Colonic mucosa (tissue), 4 donors: ENCODE measurements around the gene SLCO4A1. TPM values are rescaled to one million over a fixed set of nuclear protein-coding genes. Genes with fewer than 3 reads are reported as not detected.

ENCODE experiments used
- DNase-seq: peaks from one replicate; pipeline ENCODE4 v3.0.0-alpha.2; 2020
- H3K27ac ChIP-seq: fragments of 200-600 bp; one replicate; pipeline ENCODE4 v1.8.0; 2021
- H3K27me3 ChIP-seq: fragments of 200-600 bp; one replicate; pipeline ENCODE4 v1.8.0; 2021
- H3K36me3 ChIP-seq: fragments of 200-600 bp; one replicate; pipeline ENCODE4 v1.8.0; 2021
- H3K4me1 ChIP-seq: fragments of 200-600 bp; one replicate; pipeline ENCODE4 v1.8.0; 2021; ENCODE audit warnings: mild to moderate bottlenecking
- H3K4me3 ChIP-seq: fragments of 200-600 bp; one replicate; pipeline ENCODE4 v1.8.0; 2021
- H3K9ac ChIP-seq, 2 donors: one replicate each; pipeline ENCODE4 v1.7.0; 2013; ENCODE audit warnings: control low read depth in 2 of 2, low read depth in 2 of 2, low read length in 2 of 2
- H3K9me3 ChIP-seq: fragments of 200-600 bp; one replicate; pipeline ENCODE4 v1.8.0; 2021
- CTCF ChIP-seq: fragments of 200-600 bp; IDR thresholded peaks from one replicate; pipeline ENCODE4 v1.8.0; 2022; ENCODE audit warnings: antibody characterized with exemption, mild to moderate bottlenecking
- intact Hi-C: fragments of 100-400 bp; cut with DNase I; formaldehyde crosslinking; loops from one replicate; pipeline ENCODE4 v1.14.1; 2022
- total RNA-seq, 2 donors: library from RNA; stranded (reverse); fragmentation: NEBNext Ultra II Directional in 1 of 2; extraction: Animal tissue kit (Norgen Biotek cat#: 25700) in 1 of 2; gene quantifications; one replicate each; pipeline ENCODE4 v1.2.1, GENCODE V29; 2021
- donor health status: healthy.
- donor health status: DM: no; HTN: no; CAD: no.
- donor health status: DM: no; HTN: no; CAD: no.

Gene SLCO4A1
- total RNA-seq, 2 donors from 2014 or later: 39.7 to 42.9 TPM

- TF ChIP-seq CTCF: no peak
- Histone ChIP-seq H3K9me3 (no peaks in the 10 kb centered on the region), H3K36me3 (no peaks in the 10 kb centered on the region), H3K4me1 (peaks cover 13% of the 10 kb centered on the region), H3K27ac (peak overlapping the region; percentile 76), H3K4me3 (no peak overlapping the region), H3K9ac (peak overlapping the region; percentile 16 to 70), H3K27me3 (no peaks in the 10 kb centered on the region)
- DNase-seq: no peak
- intact Hi-C loops: loop anchor here (2.0 to 5.0 kb wide), 2 partner anchors 123 to 140 kb away; no protein-coding TSS in a partner anchor
These were observed 25.5 kb downstream of the SLCO4A1 start for GRCh38 chr20:62667530-62668440.

GRCh38 chr20:62668441-62669027 lies 26.2 kb downstream of the SLCO4A1 start:
- Histone ChIP-seq H3K4me3 (no peak overlapping the region), H3K27ac (no peak overlapping the region), H3K36me3 (no peaks in the 10 kb centered on the region), H3K4me1 (peaks cover 13% of the 10 kb centered on the region), H3K27me3 (no peaks in the 10 kb centered on the region), H3K9ac (peak overlapping the region in 1 of 2 donors; percentile 70), H3K9me3 (no peaks in the 10 kb centered on the region)
- intact Hi-C loops: loop anchor here (2.0 to 5.0 kb wide), 2 partner anchors 122 to 139 kb away; no protein-coding TSS in a partner anchor
- TF ChIP-seq CTCF: peak; percentile 71
- DNase-seq: peak; percentile 77

GRCh38 chr20:62669249-62669648 lies 26.9 kb downstream of the SLCO4A1 start:
- Histone ChIP-seq H3K9ac (no peak overlapping the region), H3K36me3 (no peaks in the 10 kb centered on the region), H3K4me3 (no peak overlapping the region), H3K9me3 (no peaks in the 10 kb centered on the region), H3K27ac (no peak overlapping the region), H3K27me3 (no peaks in the 10 kb centered on the region), H3K4me1 (peaks cover 13% of the 10 kb centered on the region)
- intact Hi-C loops: loop anchor here (2.0 to 5.0 kb wide), 2 partner anchors 122 to 138 kb away; no protein-coding TSS in a partner anchor
- no peak for DNase-seq
- no peak for TF ChIP-seq CTCF

- intact Hi-C loops: no loop called here
These were observed 27.9 kb downstream of the SLCO4A1 start for GRCh38 chr20:62670156-62670555.

More at GRCh38 chr20:62670156-62670555, 27.9 kb downstream of the SLCO4A1 start:
- peaks cover 13% of the 10 kb centered on the region for H3K4me1 ChIP-seq
- no peak overlapping the region for H3K4me3 ChIP-seq
- H3K9ac ChIP-seq: no peak overlapping the region
- no peak for DNase-seq
- no peak for TF ChIP-seq CTCF
- no peaks in the 10 kb centered on the region for H3K27me3 ChIP-seq
- H3K27ac ChIP-seq: no peak overlapping the region
- no peaks in the 10 kb centered on the region for H3K9me3 ChIP-seq
- no peaks in the 10 kb centered on the region for H3K36me3 ChIP-seq
